DOHH2 (cell line): ENCODE measurements around the gene NRXN3.

Source experiments
- H3F3A ChIP-seq: fragments of 200-600 bp; sonication (generic), shearing (Covaris generic); 2 replicates; pipeline ENCODE4 v1.6.0; 2016; ENCODE audit warnings: antibody characterized with exemption, mild to moderate bottlenecking; ENCODE audit not compliant: control insufficient read depth, insufficient read depth
- H3K27ac ChIP-seq: fragments of 200-600 bp; sonication (generic); 2 replicates; pipeline ENCODE4 v1.5.1; 2014; ENCODE audit warnings: low read depth, mild to moderate bottlenecking, low read length, moderate library complexity
- H3K27me3 ChIP-seq: fragments of 200-600 bp; sonication (generic); 2 replicates; pipeline ENCODE4 v1.6.1; 2014; ENCODE audit warnings: mild to moderate bottlenecking, low read length, mixed read lengths; ENCODE audit not compliant: control insufficient read depth
- H3K36me3 ChIP-seq: fragments of 200-600 bp; sonication (generic); 2 replicates; pipeline ENCODE4 v1.6.1; 2014; ENCODE audit warnings: mild to moderate bottlenecking, low read length, moderate library complexity, mixed read lengths; ENCODE audit not compliant: control insufficient read depth
- H3K4me1 ChIP-seq: fragments of 200-600 bp; sonication (generic); 2 replicates; pipeline ENCODE4 v1.6.1; 2014; ENCODE audit warnings: mild to moderate bottlenecking, low read length, mixed read lengths; ENCODE audit not compliant: control insufficient read depth
- H3K4me2 ChIP-seq: fragments of 200-600 bp; sonication (generic); 2 replicates; pipeline ENCODE4 v1.6.0; 2014; ENCODE audit warnings: mild to moderate bottlenecking, low read length, moderate library complexity
- H3K4me3 ChIP-seq: fragments of 200-600 bp; sonication (generic); 2 replicates; pipeline ENCODE4 v1.5.1; 2014; ENCODE audit warnings: mild to moderate bottlenecking, low read length, mixed read lengths
- H3K79me2 ChIP-seq: fragments of 200-600 bp; sonication (generic); 2 replicates; pipeline ENCODE4 v1.6.1; 2014; ENCODE audit warnings: mild to moderate bottlenecking, low read length, mixed read lengths; ENCODE audit not compliant: control insufficient read depth
- H3K9me2 ChIP-seq: fragments of 200-600 bp; sonication (generic); replicated peaks from 2 replicates; pipeline ENCODE4 v1.6.1; 2014; ENCODE audit warnings: mild to moderate bottlenecking, low read length, mixed read lengths; ENCODE audit not compliant: control insufficient read depth
- H3K9me3 ChIP-seq: fragments of 200-600 bp; sonication (generic); 2 replicates; pipeline ENCODE4 v1.6.1; 2014; ENCODE audit warnings: antibody characterized with exemption, low read length, mixed read lengths; ENCODE audit not compliant: control insufficient read depth, insufficient read depth
- H4K20me1 ChIP-seq: fragments of 200-600 bp; sonication (generic); 2 replicates; pipeline ENCODE4 v1.6.0; 2014; ENCODE audit warnings: low read depth, mild to moderate bottlenecking, antibody characterized with exemption, low read length, moderate library complexity; ENCODE audit not compliant: control insufficient read depth, insufficient read depth
- EZH2phosphoT487 ChIP-seq: fragments of 200-600 bp; sonication (generic); IDR thresholded peaks from 2 replicates; pipeline ENCODE4 v1.6.1; 2017; ENCODE audit warnings: borderline replicate concordance, mild to moderate bottlenecking, antibody characterized with exemption, low read length, moderate library complexity, mixed read lengths
- TF ChIP-seq, protein P1 (sequence below): fragments of 200-600 bp; sonication (generic); IDR thresholded peaks from one replicate; pipeline ENCODE4 v1.5.1; 2014; ENCODE audit warnings: antibody characterized with exemption, mild to moderate bottlenecking, low read depth, low read length; ENCODE audit not compliant: poor library complexity, severe bottlenecking

Gene NRXN3

DNA sequence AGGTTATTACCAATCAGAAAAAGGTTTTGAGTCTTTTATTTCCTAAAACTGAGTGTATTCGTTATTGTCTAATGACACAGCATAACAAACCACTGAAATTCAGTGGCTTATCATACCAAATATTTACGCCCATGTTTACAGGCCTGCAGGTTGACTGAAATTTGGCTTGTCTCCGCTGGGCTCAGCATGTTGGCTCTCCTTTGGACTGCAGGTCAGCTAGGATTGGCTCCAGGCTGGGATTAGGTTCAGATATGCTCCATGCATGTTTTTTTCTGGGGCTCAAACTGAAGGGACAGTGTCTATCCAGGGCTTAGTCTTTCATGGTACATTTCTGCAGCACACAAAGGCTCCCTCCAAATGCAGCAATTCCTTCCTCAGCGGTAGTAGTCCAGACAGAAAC lies 1471.2 kb downstream of the NRXN3 start:
- Histone ChIP-seq H3K36me3 (no peaks in the 10 kb centered on the region), H3K9me3 (no peaks in the 10 kb centered on the region), H3K9me2 (no peaks in the 10 kb centered on the region), H3K4me2 (no peak overlapping the region), H3K4me1 (no peaks in the 10 kb centered on the region), H3K79me2 (no peaks in the 10 kb centered on the region), H3K4me3 (no peak overlapping the region), H3K27me3 (no peaks in the 10 kb centered on the region), H4K20me1 (no peaks in the 10 kb centered on the region), H3K27ac (no peak overlapping the region), H3F3A (no peaks in the 10 kb centered on the region)
- TF ChIP-seq EZH2phosphoT487 = no peak
- TF ChIP-seq, protein P1, sequence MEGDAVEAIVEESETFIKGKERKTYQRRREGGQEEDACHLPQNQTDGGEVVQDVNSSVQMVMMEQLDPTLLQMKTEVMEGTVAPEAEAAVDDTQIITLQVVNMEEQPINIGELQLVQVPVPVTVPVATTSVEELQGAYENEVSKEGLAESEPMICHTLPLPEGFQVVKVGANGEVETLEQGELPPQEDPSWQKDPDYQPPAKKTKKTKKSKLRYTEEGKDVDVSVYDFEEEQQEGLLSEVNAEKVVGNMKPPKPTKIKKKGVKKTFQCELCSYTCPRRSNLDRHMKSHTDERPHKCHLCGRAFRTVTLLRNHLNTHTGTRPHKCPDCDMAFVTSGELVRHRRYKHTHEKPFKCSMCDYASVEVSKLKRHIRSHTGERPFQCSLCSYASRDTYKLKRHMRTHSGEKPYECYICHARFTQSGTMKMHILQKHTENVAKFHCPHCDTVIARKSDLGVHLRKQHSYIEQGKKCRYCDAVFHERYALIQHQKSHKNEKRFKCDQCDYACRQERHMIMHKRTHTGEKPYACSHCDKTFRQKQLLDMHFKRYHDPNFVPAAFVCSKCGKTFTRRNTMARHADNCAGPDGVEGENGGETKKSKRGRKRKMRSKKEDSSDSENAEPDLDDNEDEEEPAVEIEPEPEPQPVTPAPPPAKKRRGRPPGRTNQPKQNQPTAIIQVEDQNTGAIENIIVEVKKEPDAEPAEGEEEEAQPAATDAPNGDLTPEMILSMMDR = no peak

DNA sequence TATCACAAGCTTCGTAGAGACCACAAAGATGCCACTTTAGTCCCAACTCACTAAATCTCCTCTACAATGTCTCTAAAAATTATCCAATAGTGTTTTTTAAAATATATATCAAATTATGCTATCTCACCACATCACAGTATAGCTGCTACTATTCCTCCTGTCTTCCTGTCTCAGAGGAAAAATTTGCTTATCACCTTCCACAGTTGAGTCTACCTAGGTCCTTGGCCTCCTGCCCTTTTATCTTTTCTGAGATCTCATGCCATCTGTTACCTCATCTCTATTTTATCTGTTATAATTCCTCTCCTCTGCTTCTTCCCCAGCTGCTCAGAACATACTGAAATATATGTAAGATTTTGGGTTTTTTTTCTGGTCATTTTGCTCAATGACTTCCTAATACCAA lies 1473.0 kb downstream of the NRXN3 start:
- no peaks in the 10 kb centered on the region for H3F3A ChIP-seq
- H4K20me1 ChIP-seq = no peaks in the 10 kb centered on the region
- H3K9me3 ChIP-seq = no peaks in the 10 kb centered on the region
- no peak overlapping the region for H3K27ac ChIP-seq
- H3K4me3 ChIP-seq = no peak overlapping the region
- no peaks in the 10 kb centered on the region for H3K79me2 ChIP-seq
- no peaks in the 10 kb centered on the region for H3K27me3 ChIP-seq
- no peaks in the 10 kb centered on the region for H3K36me3 ChIP-seq
- TF ChIP-seq, protein P1 = no peak
- no peak for TF ChIP-seq EZH2phosphoT487
- H3K9me2 ChIP-seq = no peaks in the 10 kb centered on the region
- no peaks in the 10 kb centered on the region for H3K4me1 ChIP-seq
- H3K4me2 ChIP-seq = no peak overlapping the region

- no peaks in the 10 kb centered on the region for H3K27me3 ChIP-seq
- no peaks in the 10 kb centered on the region for H3F3A ChIP-seq
- H3K4me2 ChIP-seq = no peak overlapping the region
- H3K4me3 ChIP-seq = no peak overlapping the region
- no peaks in the 10 kb centered on the region for H3K79me2 ChIP-seq
- no peaks in the 10 kb centered on the region for H3K9me3 ChIP-seq
- H3K27ac ChIP-seq = no peak overlapping the region
- no peaks in the 10 kb centered on the region for H3K9me2 ChIP-seq
- no peaks in the 10 kb centered on the region for H3K36me3 ChIP-seq
- no peaks in the 10 kb centered on the region for H3K4me1 ChIP-seq
- H4K20me1 ChIP-seq = no peaks in the 10 kb centered on the region
- no peak for TF ChIP-seq EZH2phosphoT487
- TF ChIP-seq, protein P1 = no peak
Observed at GRCh38 chr14:79645753-79646362, 1475.7 kb downstream of the NRXN3 start.
